ENCODE measurements around the gene DNM2. TPM values are rescaled to one million over a fixed set of nuclear protein-coding genes. Genes with fewer than 3 reads are reported as not detected.

Gene DNM2
- total and polyA plus RNA-seq, 2 of the 13 experiments (the other 11 are each of a cell fraction or from before 2014, with no cell fraction given), result 41.7 to 59.8 TPM

DNA sequence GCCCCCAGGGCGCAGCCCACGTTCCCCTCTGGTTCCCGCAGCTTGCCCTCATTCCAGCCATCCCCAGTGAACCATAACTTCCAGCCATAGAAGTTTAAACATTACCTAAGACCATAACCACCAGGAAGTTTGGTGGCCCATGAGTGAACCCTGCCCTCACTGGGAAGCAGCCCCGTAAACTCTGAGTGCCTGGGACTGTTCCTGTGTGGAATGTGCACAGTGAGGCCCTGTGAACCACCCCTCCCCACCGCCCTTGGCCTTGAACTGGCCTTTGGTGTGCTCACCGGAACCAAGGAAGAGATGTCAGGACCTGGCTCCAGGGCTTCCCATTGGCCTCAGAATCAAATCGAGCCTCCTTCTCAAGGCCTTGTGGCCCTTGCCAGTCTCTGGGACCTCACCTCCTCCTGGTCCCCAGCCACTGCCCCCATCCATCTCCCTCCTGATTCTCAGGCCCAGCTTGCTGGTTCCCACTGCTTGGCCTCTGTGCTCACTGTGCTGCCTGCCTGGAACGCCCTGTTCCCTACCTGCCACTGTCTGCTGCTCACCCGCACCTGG, 46.5 kb downstream of the DNM2 start (continued):
- TF ChIP-seq, protein P1, sequence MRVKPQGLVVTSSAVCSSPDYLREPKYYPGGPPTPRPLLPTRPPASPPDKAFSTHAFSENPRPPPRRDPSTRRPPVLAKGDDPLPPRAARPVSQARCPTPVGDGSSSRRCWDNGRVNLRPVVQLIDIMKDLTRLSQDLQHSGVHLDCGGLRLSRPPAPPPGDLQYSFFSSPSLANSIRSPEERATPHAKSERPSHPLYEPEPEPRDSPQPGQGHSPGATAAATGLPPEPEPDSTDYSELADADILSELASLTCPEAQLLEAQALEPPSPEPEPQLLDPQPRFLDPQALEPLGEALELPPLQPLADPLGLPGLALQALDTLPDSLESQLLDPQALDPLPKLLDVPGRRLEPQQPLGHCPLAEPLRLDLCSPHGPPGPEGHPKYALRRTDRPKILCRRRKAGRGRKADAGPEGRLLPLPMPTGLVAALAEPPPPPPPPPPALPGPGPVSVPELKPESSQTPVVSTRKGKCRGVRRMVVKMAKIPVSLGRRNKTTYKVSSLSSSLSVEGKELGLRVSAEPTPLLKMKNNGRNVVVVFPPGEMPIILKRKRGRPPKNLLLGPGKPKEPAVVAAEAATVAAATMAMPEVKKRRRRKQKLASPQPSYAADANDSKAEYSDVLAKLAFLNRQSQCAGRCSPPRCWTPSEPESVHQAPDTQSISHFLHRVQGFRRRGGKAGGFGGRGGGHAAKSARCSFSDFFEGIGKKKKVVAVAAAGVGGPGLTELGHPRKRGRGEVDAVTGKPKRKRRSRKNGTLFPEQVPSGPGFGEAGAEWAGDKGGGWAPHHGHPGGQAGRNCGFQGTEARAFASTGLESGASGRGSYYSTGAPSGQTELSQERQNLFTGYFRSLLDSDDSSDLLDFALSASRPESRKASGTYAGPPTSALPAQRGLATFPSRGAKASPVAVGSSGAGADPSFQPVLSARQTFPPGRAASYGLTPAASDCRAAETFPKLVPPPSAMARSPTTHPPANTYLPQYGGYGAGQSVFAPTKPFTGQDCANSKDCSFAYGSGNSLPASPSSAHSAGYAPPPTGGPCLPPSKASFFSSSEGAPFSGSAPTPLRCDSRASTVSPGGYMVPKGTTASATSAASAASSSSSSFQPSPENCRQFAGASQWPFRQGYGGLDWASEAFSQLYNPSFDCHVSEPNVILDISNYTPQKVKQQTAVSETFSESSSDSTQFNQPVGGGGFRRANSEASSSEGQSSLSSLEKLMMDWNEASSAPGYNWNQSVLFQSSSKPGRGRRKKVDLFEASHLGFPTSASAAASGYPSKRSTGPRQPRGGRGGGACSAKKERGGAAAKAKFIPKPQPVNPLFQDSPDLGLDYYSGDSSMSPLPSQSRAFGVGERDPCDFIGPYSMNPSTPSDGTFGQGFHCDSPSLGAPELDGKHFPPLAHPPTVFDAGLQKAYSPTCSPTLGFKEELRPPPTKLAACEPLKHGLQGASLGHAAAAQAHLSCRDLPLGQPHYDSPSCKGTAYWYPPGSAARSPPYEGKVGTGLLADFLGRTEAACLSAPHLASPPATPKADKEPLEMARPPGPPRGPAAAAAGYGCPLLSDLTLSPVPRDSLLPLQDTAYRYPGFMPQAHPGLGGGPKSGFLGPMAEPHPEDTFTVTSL (CRISPR knock-in tag; IDR thresholded peaks at IDR 0.05; ENCODE audit: borderline replicate concordance), result peak; percentile 62; the same call in 1 of the 2 replicates
- peak; percentile 62; the same call in 1 of the 2 replicates for TF ChIP-seq JUN (CRISPR knock-in tag; IDR thresholded peaks at IDR 0.05)
- TF ChIP-seq HNF4G (IDR thresholded peaks at IDR 0.05; ENCODE audit: borderline replicate concordance, low read depth, low read length), result peak; percentile 79
- TF ChIP-seq HNF4G (CRISPR knock-in tag; IDR thresholded peaks at IDR 0.05; ENCODE audit: borderline replicate concordance, low read depth), result peak; percentile 90; the same call in 1 of the 2 replicates
- no peak for TF ChIP-seq POLR2AphosphoS5 (IDR thresholded peaks at IDR 0.05; ENCODE audit: low read depth, low read length)
- peak; percentile 100 for TF ChIP-seq SKI (IDR thresholded peaks at IDR 0.05; ENCODE audit: partially characterized antibody)
- peak; percentile 91 for TF ChIP-seq IRF2 (CRISPR knock-in tag; IDR thresholded peaks at IDR 0.05)
- TF ChIP-seq, protein P2, sequence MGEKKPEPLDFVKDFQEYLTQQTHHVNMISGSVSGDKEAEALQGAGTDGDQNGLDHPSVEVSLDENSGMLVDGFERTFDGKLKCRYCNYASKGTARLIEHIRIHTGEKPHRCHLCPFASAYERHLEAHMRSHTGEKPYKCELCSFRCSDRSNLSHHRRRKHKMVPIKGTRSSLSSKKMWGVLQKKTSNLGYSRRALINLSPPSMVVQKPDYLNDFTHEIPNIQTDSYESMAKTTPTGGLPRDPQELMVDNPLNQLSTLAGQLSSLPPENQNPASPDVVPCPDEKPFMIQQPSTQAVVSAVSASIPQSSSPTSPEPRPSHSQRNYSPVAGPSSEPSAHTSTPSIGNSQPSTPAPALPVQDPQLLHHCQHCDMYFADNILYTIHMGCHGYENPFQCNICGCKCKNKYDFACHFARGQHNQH (CRISPR knock-in tag; IDR thresholded peaks at IDR 0.05), result peak; percentile 96
- peak; percentile 72; the same call in 1 of the 2 replicates for TF ChIP-seq ELF4 (CRISPR knock-in tag; IDR thresholded peaks at IDR 0.05; ENCODE audit: borderline replicate concordance)
- peak; percentile 84; the same call in 1 of the 2 replicates for TF ChIP-seq NFKBIZ (CRISPR knock-in tag; IDR thresholded peaks at IDR 0.05)
- TF ChIP-seq KLF11 (CRISPR knock-in tag; IDR thresholded peaks at IDR 0.05), result peak; percentile 88
- no peak for TF ChIP-seq ZNF530 (CRISPR knock-in tag; IDR thresholded peaks at IDR 0.05; ENCODE audit: low read depth)
- TF ChIP-seq LCORL (IDR thresholded peaks at IDR 0.05), result 0 out of 2 replicates have a peak, but pooled peaks have one; percentile 22
- TF ChIP-seq LCORL (CRISPR knock-in tag; IDR thresholded peaks at IDR 0.05), result peak; percentile 99
- TF ChIP-seq, protein P3, sequence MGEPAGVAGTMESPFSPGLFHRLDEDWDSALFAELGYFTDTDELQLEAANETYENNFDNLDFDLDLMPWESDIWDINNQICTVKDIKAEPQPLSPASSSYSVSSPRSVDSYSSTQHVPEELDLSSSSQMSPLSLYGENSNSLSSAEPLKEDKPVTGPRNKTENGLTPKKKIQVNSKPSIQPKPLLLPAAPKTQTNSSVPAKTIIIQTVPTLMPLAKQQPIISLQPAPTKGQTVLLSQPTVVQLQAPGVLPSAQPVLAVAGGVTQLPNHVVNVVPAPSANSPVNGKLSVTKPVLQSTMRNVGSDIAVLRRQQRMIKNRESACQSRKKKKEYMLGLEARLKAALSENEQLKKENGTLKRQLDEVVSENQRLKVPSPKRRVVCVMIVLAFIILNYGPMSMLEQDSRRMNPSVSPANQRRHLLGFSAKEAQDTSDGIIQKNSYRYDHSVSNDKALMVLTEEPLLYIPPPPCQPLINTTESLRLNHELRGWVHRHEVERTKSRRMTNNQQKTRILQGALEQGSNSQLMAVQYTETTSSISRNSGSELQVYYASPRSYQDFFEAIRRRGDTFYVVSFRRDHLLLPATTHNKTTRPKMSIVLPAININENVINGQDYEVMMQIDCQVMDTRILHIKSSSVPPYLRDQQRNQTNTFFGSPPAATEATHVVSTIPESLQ (CRISPR knock-in tag; conservative IDR thresholded peaks at IDR 0.05), result 0 out of 2 replicates have a peak, but pooled peaks have one; percentile 35
- no peak for TF ChIP-seq EED (CRISPR knock-in tag; IDR thresholded peaks at IDR 0.05)
- TF ChIP-seq, protein P4, sequence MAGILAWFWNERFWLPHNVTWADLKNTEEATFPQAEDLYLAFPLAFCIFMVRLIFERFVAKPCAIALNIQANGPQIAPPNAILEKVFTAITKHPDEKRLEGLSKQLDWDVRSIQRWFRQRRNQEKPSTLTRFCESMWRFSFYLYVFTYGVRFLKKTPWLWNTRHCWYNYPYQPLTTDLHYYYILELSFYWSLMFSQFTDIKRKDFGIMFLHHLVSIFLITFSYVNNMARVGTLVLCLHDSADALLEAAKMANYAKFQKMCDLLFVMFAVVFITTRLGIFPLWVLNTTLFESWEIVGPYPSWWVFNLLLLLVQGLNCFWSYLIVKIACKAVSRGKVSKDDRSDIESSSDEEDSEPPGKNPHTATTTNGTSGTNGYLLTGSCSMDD (CRISPR knock-in tag; IDR thresholded peaks at IDR 0.05), result no peak
- peak; percentile 62; the same call in 1 of the 2 replicates for TF ChIP-seq ZIK1 (CRISPR knock-in tag; IDR thresholded peaks at IDR 0.05; ENCODE audit: borderline replicate concordance, low read depth)
- TF ChIP-seq MIER3 (CRISPR knock-in tag; IDR thresholded peaks at IDR 0.05; ENCODE audit: borderline replicate concordance), result peak; percentile 95; the same call in 1 of the 2 replicates
- TF ChIP-seq ZNF335 (CRISPR knock-in tag; IDR thresholded peaks at IDR 0.05), result peak; percentile 93
- no peak for TF ChIP-seq ZNF30 (CRISPR knock-in tag; IDR thresholded peaks at IDR 0.05)
- peak; percentile 49 for TF ChIP-seq U2AF1 (optimal IDR thresholded peaks at IDR 0.05; ENCODE audit: low read depth, low read length)

Data from HepG2 (cell line).